Kidney (tissue), 14 donors: ENCODE data around the gene DLG5. TPM values are rescaled to one million over a fixed set of nuclear protein-coding genes. Genes with fewer than 3 reads are reported as not detected.

Experiments
- DNase-seq, 5 donors: peaks; one replicate each; pipeline ENCODE4 v3.0.0-alpha.2; 2013 to 2020
- FAIRE-seq: peaks from 2 replicates; lab custom pipeline; 2012; peaks lifted over from hg19 to GRCh38; lab: Jason Lieb, UNC
- H3K27ac ChIP-seq, 2 donors: one replicate each; pipeline ENCODE4 v1.7.0; 2013; ENCODE audit warnings: low read depth in 2 of 2, low read length in 2 of 2, inconsistent platforms in 1 of 2
- H3K27me3 ChIP-seq: one replicate; pipeline ENCODE4 v1.7.1; 2013; ENCODE audit warnings: low read length, inconsistent platforms; ENCODE audit not compliant: control insufficient read depth, insufficient read depth
- H3K36me3 ChIP-seq, 3 donors: one replicate each; pipeline versions ENCODE4 v1.7.0 to v1.7.1; 2013; ENCODE audit warnings: low read length in 3 of 3, control low read depth in 1 of 3, inconsistent platforms in 1 of 3; ENCODE audit not compliant: insufficient read depth in 3 of 3, control insufficient read depth in 2 of 3
- H3K4me1 ChIP-seq, 3 donors: one replicate each; pipeline versions ENCODE4 v1.7.0 to v1.7.1; 2013; ENCODE audit warnings: low read length in 3 of 3, inconsistent platforms in 1 of 3, low read depth in 1 of 3; ENCODE audit not compliant: control insufficient read depth in 2 of 3, insufficient read depth in 2 of 3
- H3K4me3 ChIP-seq, 3 donors: one replicate each; pipeline versions ENCODE4 v1.7.0 to v1.8.1; 2013; ENCODE audit warnings: low read length in 3 of 3, control low read depth in 1 of 3, inconsistent platforms in 1 of 3
- H3K9ac ChIP-seq, 3 donors: one replicate each; pipeline versions ENCODE4 v1.7.0 to v1.7.1; 2013; ENCODE audit warnings: low read length in 3 of 3, control low read depth in 1 of 3, inconsistent platforms in 1 of 3
- H3K9me3 ChIP-seq, 3 donors: one replicate each; pipeline versions ENCODE4 v1.7.0 to v1.7.1; 2013; ENCODE audit warnings: low read length in 3 of 3, control low read depth in 1 of 3, inconsistent platforms in 1 of 3; ENCODE audit not compliant: control insufficient read depth in 2 of 3, insufficient read depth in 1 of 3
- intact Hi-C: fragments of 100-400 bp; cut with DNase I; formaldehyde crosslinking; loops from one replicate; pipeline ENCODE4 v1.11.1; 2022
- polyA plus RNA-seq: library from polyadenylated mRNA; stranded (reverse); fragments of 350-450 nt; fragmentation: Illumina TruSeq; extraction: RNeasy Lipid Tissue Mini Kit (QIAGEN cat#74804); gene quantifications from one replicate; pipeline ENCODE4 v1.2.3, GENCODE V29; 2014; ENCODE audit warnings: low read depth, low replicate concordance; ENCODE audit not compliant: insufficient read depth
- total RNA-seq: library from RNA; stranded (reverse); fragmentation: NEBNext Ultra II Directional; extraction: Animal tissue kit (Norgen Biotek cat#: 25700); gene quantifications from one replicate; pipeline ENCODE4 v1.2.1, GENCODE V29; 2021
- TF ChIP-seq, protein P1 (sequence below): IDR thresholded peaks from 3 replicates; pipeline ENCODE4 v1.5.1; 2012; ENCODE audit warnings: mild to moderate bottlenecking, moderate library complexity, borderline replicate concordance; ENCODE audit not compliant: insufficient read depth; ENCODE audit errors: extremely low read depth
- donor health status: control.
- donor health status: control.
- donor health status: control.
- donor health status: control.
- donor health status: control.
- donor health status: DM: yes; HTN: yes; CAD: no.
- donor health status: Normal renal cell carcinoma (clear cell type).

Gene DLG5
- total and polyA plus RNA-seq, 2 donors from 2014 or later = 5.4 to 30.0 TPM

DNA sequence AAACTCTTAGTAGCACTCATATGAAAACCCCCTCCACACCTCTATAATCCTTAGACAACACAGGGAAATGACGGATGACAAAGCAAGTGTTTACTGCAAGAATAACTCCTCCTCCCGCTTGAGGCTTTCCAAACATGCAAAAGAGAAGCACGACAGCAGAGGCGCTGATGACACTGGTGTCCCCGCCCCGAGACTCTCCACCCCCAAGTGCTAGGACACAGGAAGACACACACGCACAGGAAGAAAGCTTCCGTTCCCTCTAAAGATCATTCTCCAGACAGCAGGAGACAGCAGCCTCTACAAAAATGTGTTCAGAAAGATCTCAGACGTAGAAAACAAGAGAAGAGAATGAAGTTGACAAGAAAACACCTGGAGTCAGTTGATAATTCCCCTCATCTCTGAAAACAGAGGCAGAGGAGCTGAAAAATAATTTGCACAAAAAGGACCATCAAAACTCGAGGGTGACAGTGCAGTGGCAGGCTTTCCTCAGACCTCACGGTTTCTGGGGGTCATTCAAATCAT is 90.2 kb downstream of the DLG5 start:
- Histone ChIP-seq H3K27ac (peak overlapping the region; percentile 49 to 82), H3K4me3 (no peak overlapping the region), H3K36me3 (peaks cover under 1 to 21% (median 14%) of the 10 kb centered on the region in 3 donors), H3K27me3 (no peaks in the 10 kb centered on the region), H3K4me1 (no peaks in the 10 kb centered on the region), H3K9ac (no peak overlapping the region), H3K9me3 (no peaks in the 10 kb centered on the region)
- FAIRE-seq (no peak), DNase-seq (peak in 3 of 5 donors; percentile 48 to 81 (median 70))
- intact Hi-C loops = no loop called here
- TF ChIP-seq, protein P1, sequence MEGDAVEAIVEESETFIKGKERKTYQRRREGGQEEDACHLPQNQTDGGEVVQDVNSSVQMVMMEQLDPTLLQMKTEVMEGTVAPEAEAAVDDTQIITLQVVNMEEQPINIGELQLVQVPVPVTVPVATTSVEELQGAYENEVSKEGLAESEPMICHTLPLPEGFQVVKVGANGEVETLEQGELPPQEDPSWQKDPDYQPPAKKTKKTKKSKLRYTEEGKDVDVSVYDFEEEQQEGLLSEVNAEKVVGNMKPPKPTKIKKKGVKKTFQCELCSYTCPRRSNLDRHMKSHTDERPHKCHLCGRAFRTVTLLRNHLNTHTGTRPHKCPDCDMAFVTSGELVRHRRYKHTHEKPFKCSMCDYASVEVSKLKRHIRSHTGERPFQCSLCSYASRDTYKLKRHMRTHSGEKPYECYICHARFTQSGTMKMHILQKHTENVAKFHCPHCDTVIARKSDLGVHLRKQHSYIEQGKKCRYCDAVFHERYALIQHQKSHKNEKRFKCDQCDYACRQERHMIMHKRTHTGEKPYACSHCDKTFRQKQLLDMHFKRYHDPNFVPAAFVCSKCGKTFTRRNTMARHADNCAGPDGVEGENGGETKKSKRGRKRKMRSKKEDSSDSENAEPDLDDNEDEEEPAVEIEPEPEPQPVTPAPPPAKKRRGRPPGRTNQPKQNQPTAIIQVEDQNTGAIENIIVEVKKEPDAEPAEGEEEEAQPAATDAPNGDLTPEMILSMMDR = no peak

DNA sequence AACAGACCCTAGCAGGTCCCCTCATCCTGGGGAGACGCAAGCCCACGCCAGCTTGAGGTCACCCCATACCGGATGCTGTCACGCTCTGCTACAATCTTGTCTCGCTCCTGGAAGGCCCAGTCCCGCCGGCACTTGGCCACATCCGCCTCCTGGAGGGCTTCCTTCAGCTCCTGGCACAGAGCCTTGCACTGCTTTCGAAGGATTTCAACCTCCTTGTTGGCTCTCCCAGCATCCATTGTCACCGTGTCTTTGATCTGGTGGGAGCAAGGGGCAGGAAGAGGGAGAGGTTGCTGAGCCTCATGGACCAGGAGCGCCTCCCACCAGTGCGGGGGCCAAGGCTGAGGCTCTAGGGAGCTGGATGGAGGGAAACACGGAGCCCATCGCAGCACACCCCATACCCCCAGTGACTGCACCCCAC is 90.9 kb downstream of the DLG5 start:
- TF ChIP-seq, protein P1 = no peak
- H3K36me3 ChIP-seq = peaks cover 0 to 17% (median 14%) of the 10 kb centered on the region in 3 donors
- intact Hi-C loops = no loop called here
- peak overlapping the region; percentile 49 to 82 for H3K27ac ChIP-seq
- H3K9ac ChIP-seq = no peak overlapping the region
- DNase-seq (peak in 2 of 5 donors; percentile 60 to 73), FAIRE-seq (no peak)
- H3K9me3 ChIP-seq = no peaks in the 10 kb centered on the region
- no peaks in the 10 kb centered on the region for H3K4me1 ChIP-seq
- no peak overlapping the region for H3K4me3 ChIP-seq
- H3K27me3 ChIP-seq = no peaks in the 10 kb centered on the region

DNA sequence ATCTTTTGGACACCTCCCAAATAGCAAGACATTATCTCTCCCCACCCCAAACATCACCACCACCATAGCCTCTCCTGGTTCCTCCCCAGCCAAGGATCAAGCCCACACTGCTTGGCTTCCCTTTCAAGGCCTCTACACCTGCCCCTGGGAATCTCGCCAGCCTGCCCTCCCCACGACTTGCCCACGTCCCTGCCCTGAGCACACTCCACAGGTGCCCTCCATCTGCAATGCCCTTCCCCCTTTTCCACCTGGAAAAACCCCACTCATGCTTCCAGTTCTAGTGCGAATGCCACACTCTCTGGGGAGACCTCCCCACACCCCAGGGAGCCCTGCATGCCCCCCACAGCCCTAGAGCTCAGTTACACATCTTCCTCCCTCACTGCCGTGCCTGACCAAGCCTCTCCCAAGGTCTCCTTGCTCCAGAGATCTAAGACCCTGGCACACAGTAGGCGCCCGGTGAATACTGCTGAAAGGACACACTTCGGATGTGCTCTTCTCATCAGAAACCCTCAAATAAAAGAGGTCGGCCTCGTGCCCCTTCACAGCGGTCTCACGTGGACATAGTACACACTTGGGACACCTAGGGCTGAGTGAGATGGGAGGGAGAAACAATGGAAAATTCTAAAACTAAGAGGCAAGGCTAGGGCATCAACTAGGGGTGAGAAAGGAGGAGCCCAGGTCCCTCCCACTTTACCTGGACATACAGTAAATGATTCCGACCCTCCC is 91.4 kb downstream of the DLG5 start:
- TF ChIP-seq, protein P1 = no peak
- no peak overlapping the region for H3K27ac ChIP-seq
- H3K9ac ChIP-seq = no peak overlapping the region
- H3K9me3 ChIP-seq = no peaks in the 10 kb centered on the region
- no peaks in the 10 kb centered on the region for H3K27me3 ChIP-seq
- FAIRE-seq = no peak
- H3K36me3 ChIP-seq = peaks cover 0 to 19% (median 19%) of the 10 kb centered on the region in 3 donors
- no peak overlapping the region for H3K4me3 ChIP-seq
- H3K4me1 ChIP-seq = no peaks in the 10 kb centered on the region
- intact Hi-C loops = no loop called here
- peak in 1 of 5 donors; percentile 59 for DNase-seq
